ES-I3 (cell line): ENCODE measurements around the gene HDHD3.

Experiments
- H3K36me3 ChIP-seq: 2 replicates; pipeline ENCODE4 v1.6.1; 2013; ENCODE audit warnings: mild to moderate bottlenecking, low read length, control low read depth, moderate library complexity; ENCODE audit not compliant: insufficient read depth
- H3K4me1 ChIP-seq: 2 replicates; pipeline ENCODE4 v1.6.1; 2013; ENCODE audit warnings: mild to moderate bottlenecking, control low read depth, low read length; ENCODE audit not compliant: insufficient read depth
- H3K9ac ChIP-seq: 2 replicates; pipeline ENCODE4 v1.6.1; 2013; ENCODE audit warnings: low read depth, mild to moderate bottlenecking, low read length, moderate library complexity
- H3K9me3 ChIP-seq: 2 replicates; pipeline ENCODE4 v1.6.1; 2013; ENCODE audit warnings: mild to moderate bottlenecking, low read length, moderate library complexity; ENCODE audit not compliant: control insufficient read depth, insufficient read depth

Gene HDHD3

DNA sequence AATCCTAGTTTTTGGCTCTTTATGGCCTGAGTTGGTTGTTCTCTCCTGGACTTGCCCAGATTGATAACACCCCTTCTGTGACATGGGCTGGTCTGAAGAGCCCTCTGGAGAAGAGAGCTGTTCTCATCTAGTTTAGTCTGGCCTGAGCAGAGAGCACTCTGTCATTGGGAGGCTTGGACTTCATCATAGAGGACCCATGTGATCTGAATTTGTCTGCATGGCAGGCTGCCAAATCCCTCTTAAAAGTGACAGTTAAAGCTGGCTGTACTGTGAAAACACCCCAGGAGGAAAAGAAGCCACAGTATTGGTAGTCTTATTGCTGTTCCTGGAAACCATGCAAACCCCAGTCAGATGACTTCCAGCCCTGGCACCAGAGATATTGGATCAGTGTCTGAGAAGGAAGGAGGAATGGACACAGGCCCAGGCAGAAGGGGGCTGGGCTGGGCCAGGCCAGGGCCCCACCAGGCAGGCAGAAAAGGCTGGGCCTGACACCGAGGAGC, 33.0 kb downstream of the HDHD3 start:
- no peak overlapping the region for H3K9ac ChIP-seq
- no peaks in the 10 kb centered on the region for H3K4me1 ChIP-seq
- H3K36me3 ChIP-seq: no peaks in the 10 kb centered on the region
- H3K9me3 ChIP-seq: no peaks in the 10 kb centered on the region

DNA sequence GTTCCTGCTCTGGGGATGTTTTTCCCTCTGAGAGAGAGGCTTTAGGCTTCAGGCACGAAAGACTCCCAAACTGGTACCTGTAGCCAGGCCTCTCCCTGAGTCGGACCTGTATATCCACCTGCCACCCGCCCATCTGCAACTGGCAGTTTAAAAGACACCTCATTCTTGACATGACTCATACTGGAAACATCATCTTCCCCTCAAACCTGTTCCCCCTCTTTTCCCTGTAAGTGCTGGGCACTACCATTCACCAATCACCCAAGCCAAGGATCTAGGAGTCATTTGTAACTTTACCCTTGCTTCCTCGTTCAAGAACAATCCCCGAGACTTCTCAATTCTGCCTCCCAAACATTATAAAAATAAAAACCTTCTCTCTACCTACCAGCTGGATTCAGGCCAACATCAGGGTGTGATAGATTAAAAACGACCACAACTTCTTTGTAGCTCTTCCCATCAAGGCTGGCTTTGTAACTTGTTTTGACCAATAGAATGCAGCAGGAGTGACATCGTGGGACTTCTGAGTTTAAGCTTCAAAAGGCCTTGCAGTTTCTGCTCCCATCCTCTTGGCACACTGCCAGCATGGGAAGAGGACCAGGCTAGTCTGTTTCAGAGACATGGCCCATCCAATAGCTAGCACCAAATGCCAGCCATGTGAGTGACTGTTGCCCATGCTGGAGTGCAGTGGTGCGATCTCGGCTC, 34.9 kb downstream of the HDHD3 start:
- Histone ChIP-seq H3K9me3 (no peaks in the 10 kb centered on the region), H3K9ac (no peak overlapping the region), H3K4me1 (no peaks in the 10 kb centered on the region), H3K36me3 (no peaks in the 10 kb centered on the region)

DNA sequence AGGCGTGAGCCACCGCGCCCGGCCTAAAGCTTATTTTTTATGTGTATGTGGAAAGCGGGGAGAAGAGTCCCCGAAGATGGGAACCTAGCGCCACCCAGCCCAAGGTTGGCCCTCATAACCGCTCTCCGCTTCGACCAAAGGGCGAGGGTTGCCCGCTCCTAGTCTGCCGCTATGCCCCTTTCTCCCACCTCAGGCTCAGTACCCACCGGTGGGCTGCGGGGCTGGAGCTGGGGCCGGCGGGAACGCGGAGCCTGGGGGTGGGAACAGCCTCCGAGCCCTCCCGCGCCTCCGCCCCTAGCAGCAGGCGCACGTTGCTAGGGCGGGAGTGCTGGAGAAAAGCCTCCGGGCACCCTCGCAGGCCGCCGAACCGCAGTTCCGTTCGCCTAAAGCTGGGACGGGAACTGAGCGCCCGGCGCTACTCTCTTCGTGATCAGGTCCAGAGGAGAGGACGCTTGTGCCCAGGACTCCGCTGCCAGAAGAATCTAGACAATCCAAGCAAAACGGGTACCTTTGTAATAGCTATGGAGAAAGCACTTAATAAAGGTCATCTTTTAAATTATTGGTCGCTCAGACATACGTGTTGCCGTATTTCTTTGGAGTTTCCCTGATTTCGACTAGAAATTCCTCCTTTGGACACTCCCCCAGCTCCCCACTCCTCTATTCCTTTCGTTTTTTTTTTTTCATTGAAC, 36.6 kb downstream of the HDHD3 start, which contains the start of gene WDR31:
WDR31 (minus strand) TSS at position 265 of the 689 bp plus-strand sequence. CDS start 8,253 bp downstream, outside the sequence.
- no peaks in the 10 kb centered on the region for H3K4me1 ChIP-seq
- no peaks in the 10 kb centered on the region for H3K9me3 ChIP-seq
- H3K9ac ChIP-seq: peak within 1 kb of the TSS; percentile 93
- H3K36me3 ChIP-seq: no peaks in the 10 kb centered on the region

DNA sequence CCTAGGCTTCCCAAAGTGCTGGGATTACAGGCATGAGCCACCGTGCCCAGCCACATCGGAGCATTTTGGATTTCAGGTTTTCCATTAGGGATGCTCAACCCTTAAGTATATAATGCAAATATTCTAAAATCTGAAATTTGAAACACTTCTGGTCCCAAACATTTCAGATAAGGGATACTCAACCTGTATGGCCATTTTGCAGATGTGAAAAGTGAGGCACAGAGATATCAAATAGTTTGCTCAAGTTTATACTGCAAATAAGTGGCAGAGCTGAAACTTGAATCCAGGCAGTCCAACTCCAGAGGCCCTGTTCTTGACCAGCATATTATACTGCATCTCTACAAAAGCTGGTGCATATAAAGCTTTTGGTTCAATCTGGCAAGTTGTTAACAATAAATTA, 39.1 kb downstream of the HDHD3 start:
- Histone ChIP-seq H3K9me3 (no peaks in the 10 kb centered on the region), H3K4me1 (no peaks in the 10 kb centered on the region), H3K9ac (no peak overlapping the region), H3K36me3 (no peaks in the 10 kb centered on the region)

DNA sequence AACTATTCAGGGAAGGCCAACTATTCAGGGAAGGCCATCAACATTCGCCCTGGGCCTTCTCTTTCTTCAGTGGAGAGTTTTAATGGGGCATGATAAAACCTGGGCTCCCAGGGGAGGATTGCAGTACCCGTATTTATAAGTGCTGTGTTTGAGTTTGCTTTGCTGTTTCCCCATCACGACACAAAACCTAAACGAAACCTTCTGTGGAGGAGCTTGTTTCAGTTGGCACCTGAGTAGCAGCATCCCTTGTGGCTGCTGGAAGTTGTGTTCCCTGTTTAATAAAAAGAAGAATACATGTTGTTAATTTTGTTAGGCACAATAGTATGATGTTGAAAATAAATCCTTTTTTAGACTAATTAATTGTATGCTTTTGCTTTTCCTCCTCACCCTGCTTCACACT, 45.0 kb downstream of the HDHD3 start:
- H3K9me3 ChIP-seq: no peaks in the 10 kb centered on the region
- no peaks in the 10 kb centered on the region for H3K36me3 ChIP-seq
- no peaks in the 10 kb centered on the region for H3K4me1 ChIP-seq
- no peak overlapping the region for H3K9ac ChIP-seq

DNA sequence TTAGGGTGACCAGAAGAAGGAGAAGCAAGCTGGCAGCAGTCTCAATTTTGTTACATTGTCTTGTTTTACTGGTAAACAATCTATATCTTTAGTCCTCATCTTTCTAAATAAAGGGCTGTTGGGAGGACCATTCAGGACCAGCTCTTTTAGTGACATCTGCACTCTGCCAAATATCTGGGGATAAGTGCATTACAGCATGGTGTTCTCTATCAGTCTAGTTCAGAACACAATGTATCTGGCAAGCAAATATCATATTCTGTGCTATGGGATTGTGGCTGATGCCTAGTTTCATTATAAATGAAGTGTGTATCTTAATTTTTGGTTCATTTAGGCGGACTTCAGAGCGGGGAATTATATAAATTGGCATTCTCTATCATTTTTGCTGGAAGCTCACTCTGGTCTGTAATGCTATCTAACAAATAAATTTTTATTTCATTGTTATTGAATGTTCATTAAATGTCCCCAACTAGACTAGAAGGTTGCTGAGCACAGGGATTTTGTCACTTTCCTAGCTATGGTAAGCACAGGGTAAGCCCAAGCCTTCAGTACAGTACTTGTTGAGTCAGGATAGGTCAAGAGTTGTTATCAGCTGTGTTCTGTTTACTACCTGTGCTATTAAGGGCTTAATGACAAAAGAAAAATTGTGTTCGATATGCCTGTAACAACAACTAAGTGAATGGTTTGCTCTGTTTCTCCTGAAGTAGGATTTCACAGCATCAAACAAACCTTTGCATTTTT, 48.6 kb downstream of the HDHD3 start:
- H3K4me1 ChIP-seq: no peaks in the 10 kb centered on the region
- H3K9ac ChIP-seq: no peak overlapping the region
- H3K36me3 ChIP-seq: no peaks in the 10 kb centered on the region
- no peaks in the 10 kb centered on the region for H3K9me3 ChIP-seq

DNA sequence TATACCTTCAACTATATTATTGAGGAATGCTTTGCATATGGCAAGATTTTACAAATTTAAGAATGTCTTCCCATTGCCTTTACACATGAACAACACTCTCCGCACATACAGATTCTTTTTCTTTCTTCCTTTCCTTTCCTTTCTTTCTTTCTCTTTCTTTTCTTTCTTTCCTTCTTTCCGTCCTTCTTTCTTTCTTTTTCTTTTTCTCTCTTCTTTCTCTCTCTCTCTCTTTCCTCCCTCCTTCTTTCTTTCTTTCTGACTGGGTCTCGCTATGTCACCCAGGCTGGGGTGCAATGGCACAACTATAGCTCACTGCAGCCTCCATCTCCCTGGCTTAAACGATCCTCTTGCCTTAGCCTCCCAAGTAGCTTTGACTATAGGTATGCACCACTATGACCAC, 50.6 kb downstream of the HDHD3 start:
- no peaks in the 10 kb centered on the region for H3K9me3 ChIP-seq
- H3K4me1 ChIP-seq: no peaks in the 10 kb centered on the region
- H3K9ac ChIP-seq: no peak overlapping the region
- no peaks in the 10 kb centered on the region for H3K36me3 ChIP-seq
